Activated CD8-positive, alpha-beta memory T cell treated with anti-CD3 and anti-CD28 coated beads for 1 hour (primary cell): ENCODE results near the gene MOB2.
"Not testable (repeated sequence)": the region's sequence is repeated elsewhere in the genome, so short reads cannot be mapped to it uniquely, and the experiment has no call there.

Source experiments
- DNase-seq, 2 donors: peaks; one replicate each; pipeline ENCODE4 v3.0.0-alpha.2; 2020; ENCODE audit warnings: low read depth in 1 of 2; ENCODE audit errors: extremely low read depth in 1 of 2

The MOB2 gene

GRCh38 chr11:1425006-1425405, 61.6 kb downstream of the MOB2 start:
- DNase-seq = no peak

- DNase-seq = not testable (repeated sequence)
These were observed 63.2 kb downstream of the MOB2 start for GRCh38 chr11:1423406-1423805.

GRCh38 chr11:1422981-1423380, 63.6 kb downstream of the MOB2 start:
- DNase-seq = no peak

- DNase-seq = no peak
These were observed 64.1 kb downstream of the MOB2 start for GRCh38 chr11:1422481-1422880.

GRCh38 chr11:1421291-1421690, 65.3 kb downstream of the MOB2 start:
- no peak for DNase-seq

GRCh38 chr11:1419811-1420210, 66.8 kb downstream of the MOB2 start:
- DNase-seq = no peak
